HTERT RPE-1 (cell line): ENCODE results near the gene CSNK1E.

Source experiments
- in situ Hi-C: fragments of 300-500 bp; cut with MboI; formaldehyde crosslinking; loops from 4 replicates; pipeline ENCODE4 v1.14.3; 2020; ENCODE audit warnings: low sequenced_read_pairs

The CSNK1E gene

GRCh38 chr22:38250643-38251340 lies 66.4 kb downstream of the CSNK1E start:
- in situ Hi-C loops: no loop called here

GRCh38 chr22:38249803-38250642 lies 67.2 kb downstream of the CSNK1E start:
- in situ Hi-C loops: no loop called here

- in situ Hi-C loops: no loop called here
Measured at GRCh38 chr22:38249301-38249700, 67.9 kb downstream of the CSNK1E start.

GRCh38 chr22:38248280-38248679 lies 69.0 kb downstream of the CSNK1E start:
- in situ Hi-C loops: no loop called here

GRCh38 chr22:38247713-38248112 lies 69.5 kb downstream of the CSNK1E start:
- in situ Hi-C loops: no loop called here

- in situ Hi-C loops: no loop called here
Measured at GRCh38 chr22:38246692-38247091, 70.5 kb downstream of the CSNK1E start.

- in situ Hi-C loops: no loop called here
Measured at GRCh38 chr22:38246046-38246658, 71.1 kb downstream of the CSNK1E start.

GRCh38 chr22:38244106-38244505 lies 73.1 kb downstream of the CSNK1E start:
- in situ Hi-C loops: no loop called here

GRCh38 chr22:38243007-38243765 lies 74.0 kb downstream of the CSNK1E start:
- in situ Hi-C loops: no loop called here

- in situ Hi-C loops: no loop called here
Measured at GRCh38 chr22:38240734-38241252, 76.4 kb downstream of the CSNK1E start.
